Ishikawa (cell line): ENCODE data around the gene GJC1.

Experiments used
- CEBPB ChIP-seq: IDR thresholded peaks from 2 replicates; pipeline ENCODE4 v1.6.1; 2012
- CREB1 ChIP-seq: IDR thresholded peaks from 2 replicates; pipeline ENCODE4 v1.6.1; 2012; ENCODE audit warnings: low read depth
- EGR1 ChIP-seq: IDR thresholded peaks from 2 replicates; pipeline ENCODE4 v1.6.1; 2012
- EP300 ChIP-seq: IDR thresholded peaks from 2 replicates; pipeline ENCODE4 v1.6.1; 2012; ENCODE audit warnings: borderline replicate concordance
- FOXM1 ChIP-seq: IDR thresholded peaks from 2 replicates; pipeline ENCODE4 v1.6.1; 2012; ENCODE audit warnings: low read depth, borderline replicate concordance
- MAX ChIP-seq: IDR thresholded peaks from 2 replicates; pipeline ENCODE4 v1.6.1; 2012
- NFIC ChIP-seq: IDR thresholded peaks from 2 replicates; pipeline ENCODE4 v1.6.1; 2012
- RAD21 ChIP-seq: IDR thresholded peaks from 2 replicates; pipeline ENCODE4 v1.6.1; 2012; ENCODE audit warnings: low read depth
- REST ChIP-seq: IDR thresholded peaks from 2 replicates; pipeline ENCODE4 v1.6.1; 2012; ENCODE audit warnings: low read depth, mild to moderate bottlenecking
- TAF1 ChIP-seq: IDR thresholded peaks from 2 replicates; pipeline ENCODE4 v1.6.1; 2012; ENCODE audit warnings: low read depth, mild to moderate bottlenecking
- TCF12 ChIP-seq: IDR thresholded peaks from 2 replicates; pipeline ENCODE4 v1.6.1; 2012; ENCODE audit warnings: low read depth
- TEAD4 ChIP-seq: IDR thresholded peaks from 2 replicates; pipeline ENCODE4 v1.6.1; 2012
- USF1 ChIP-seq: IDR thresholded peaks from 2 replicates; pipeline ENCODE4 v1.6.1; 2012
- YY1 ChIP-seq: IDR thresholded peaks from 2 replicates; pipeline ENCODE4 v1.6.1; 2012; ENCODE audit warnings: low read depth
- ZBTB7A ChIP-seq: IDR thresholded peaks from 2 replicates; pipeline ENCODE4 v1.6.1; 2012; ENCODE audit warnings: low read depth

The GJC1 gene

GRCh38 chr17:44850025-44850424 lies 19.9 kb upstream of the GJC1 start:
- TF ChIP-seq TAF1 (no peak), EGR1 (no peak), CEBPB (no peak), NFIC (no peak), TEAD4 (no peak), USF1 (no peak), EP300 (no peak), REST (no peak), MAX (no peak), RAD21 (no peak), TCF12 (no peak), YY1 (no peak), ZBTB7A (no peak), CREB1 (no peak), FOXM1 (no peak)

GRCh38 chr17:44848961-44849489 lies 18.9 kb upstream of the GJC1 start:
- TF ChIP-seq FOXM1 (no peak), CREB1 (no peak), EGR1 (no peak), TCF12 (no peak), ZBTB7A (no peak), MAX (no peak), RAD21 (no peak), CEBPB (no peak), EP300 (no peak), YY1 (no peak), REST (no peak), TEAD4 (no peak), USF1 (no peak), TAF1 (no peak)

- TF ChIP-seq FOXM1 (no peak), MAX (no peak), NFIC (no peak), REST (no peak), USF1 (no peak), RAD21 (no peak), TEAD4 (no peak), ZBTB7A (no peak), TCF12 (no peak), CEBPB (no peak), TAF1 (no peak), EGR1 (no peak), YY1 (no peak), CREB1 (no peak), EP300 (no peak)
These were observed 18.2 kb upstream of the GJC1 start for GRCh38 chr17:44848257-44848795.
